ENCODE measurements around the gene DHCR24.
A peak's percentile ranks its signal among the peaks of the same experiment; 100 is the strongest.

The DHCR24 gene

GRCh38 chr1:54874079-54874830, 12.7 kb downstream of the DHCR24 start:
- H3K9ac ChIP-seq (ENCODE audit: low read length) = no peak overlapping the region
- H3K27ac ChIP-seq (ENCODE audit: low read depth, low read length) = no peak overlapping the region
- H3K36me3 ChIP-seq (ENCODE audit: control insufficient read depth, insufficient read depth, low read length) = peaks cover 93% of the 10 kb centered on the region
- H3K4me1 ChIP-seq (ENCODE audit: control insufficient read depth, insufficient read depth, low read length) = peaks cover 4% of the 10 kb centered on the region
- H3K4me3 ChIP-seq (ENCODE audit: low read depth, low read length) = no peak overlapping the region
- no peaks in the 10 kb centered on the region for H3K9me3 ChIP-seq (ENCODE audit: control insufficient read depth, insufficient read depth, low read depth, low read length)
- no peaks in the 10 kb centered on the region for H3K27me3 ChIP-seq (ENCODE audit: control insufficient read depth, insufficient read depth, low read length)

- H3K4me1 ChIP-seq (ENCODE audit: control insufficient read depth, insufficient read depth, low read length) = peaks cover 4% of the 10 kb centered on the region
- no peaks in the 10 kb centered on the region for H3K27me3 ChIP-seq (ENCODE audit: control insufficient read depth, insufficient read depth, low read length)
- no peak overlapping the region for H3K27ac ChIP-seq (ENCODE audit: low read depth, low read length)
- H3K4me3 ChIP-seq (ENCODE audit: low read depth, low read length) = no peak overlapping the region
- no peaks in the 10 kb centered on the region for H3K9me3 ChIP-seq (ENCODE audit: control insufficient read depth, insufficient read depth, low read depth, low read length)
- H3K36me3 ChIP-seq (ENCODE audit: control insufficient read depth, insufficient read depth, low read length) = peaks cover 96% of the 10 kb centered on the region
- no peak overlapping the region for H3K9ac ChIP-seq (ENCODE audit: low read length)
Observed at GRCh38 chr1:54872036-54872331, 15.0 kb downstream of the DHCR24 start.

- Histone ChIP-seq H3K36me3 (ENCODE audit: control insufficient read depth, insufficient read depth, low read length) (peaks cover 96% of the 10 kb centered on the region), H3K4me1 (ENCODE audit: control insufficient read depth, insufficient read depth, low read length) (no peaks in the 10 kb centered on the region), H3K27ac (ENCODE audit: low read depth, low read length) (no peak overlapping the region), H3K4me3 (ENCODE audit: low read depth, low read length) (no peak overlapping the region), H3K27me3 (ENCODE audit: control insufficient read depth, insufficient read depth, low read length) (no peaks in the 10 kb centered on the region), H3K9ac (ENCODE audit: low read length) (no peak overlapping the region), H3K9me3 (ENCODE audit: control insufficient read depth, insufficient read depth, low read depth, low read length) (no peaks in the 10 kb centered on the region)
Observed at GRCh38 chr1:54871275-54872035, 15.5 kb downstream of the DHCR24 start.

GRCh38 chr1:54870869-54871268, 16.1 kb downstream of the DHCR24 start:
- H3K4me3 ChIP-seq (ENCODE audit: low read depth, low read length) = no peak overlapping the region
- H3K9ac ChIP-seq (ENCODE audit: low read length) = no peak overlapping the region
- no peaks in the 10 kb centered on the region for H3K9me3 ChIP-seq (ENCODE audit: control insufficient read depth, insufficient read depth, low read depth, low read length)
- no peaks in the 10 kb centered on the region for H3K4me1 ChIP-seq (ENCODE audit: control insufficient read depth, insufficient read depth, low read length)
- peaks cover 97% of the 10 kb centered on the region for H3K36me3 ChIP-seq (ENCODE audit: control insufficient read depth, insufficient read depth, low read length)
- H3K27ac ChIP-seq (ENCODE audit: low read depth, low read length) = no peak overlapping the region
- no peaks in the 10 kb centered on the region for H3K27me3 ChIP-seq (ENCODE audit: control insufficient read depth, insufficient read depth, low read length)

- Histone ChIP-seq H3K27ac (ENCODE audit: low read depth, low read length) (no peak overlapping the region), H3K4me3 (ENCODE audit: low read depth, low read length) (no peak overlapping the region), H3K4me1 (ENCODE audit: control insufficient read depth, insufficient read depth, low read length) (no peaks in the 10 kb centered on the region), H3K27me3 (ENCODE audit: control insufficient read depth, insufficient read depth, low read length) (no peaks in the 10 kb centered on the region), H3K9ac (ENCODE audit: low read length) (no peak overlapping the region), H3K9me3 (ENCODE audit: control insufficient read depth, insufficient read depth, low read depth, low read length) (no peaks in the 10 kb centered on the region), H3K36me3 (ENCODE audit: control insufficient read depth, insufficient read depth, low read length) (peaks cover 97% of the 10 kb centered on the region)
Observed at GRCh38 chr1:54869173-54869851, 17.7 kb downstream of the DHCR24 start.

- no peak overlapping the region for H3K27ac ChIP-seq (ENCODE audit: low read depth, low read length)
- H3K36me3 ChIP-seq (ENCODE audit: control insufficient read depth, insufficient read depth, low read length) = peaks cover 97% of the 10 kb centered on the region
- H3K9me3 ChIP-seq (ENCODE audit: control insufficient read depth, insufficient read depth, low read depth, low read length) = no peaks in the 10 kb centered on the region
- H3K4me3 ChIP-seq (ENCODE audit: low read depth, low read length) = no peak overlapping the region
- no peak overlapping the region for H3K9ac ChIP-seq (ENCODE audit: low read length)
- no peaks in the 10 kb centered on the region for H3K27me3 ChIP-seq (ENCODE audit: control insufficient read depth, insufficient read depth, low read length)
- H3K4me1 ChIP-seq (ENCODE audit: control insufficient read depth, insufficient read depth, low read length) = no peaks in the 10 kb centered on the region
Observed at GRCh38 chr1:54867717-54868057, 19.3 kb downstream of the DHCR24 start.

GRCh38 chr1:54866801-54867716, 19.9 kb downstream of the DHCR24 start:
- Histone ChIP-seq H3K4me3 (ENCODE audit: low read depth, low read length) (no peak overlapping the region), H3K9ac (ENCODE audit: low read length) (no peak overlapping the region), H3K4me1 (ENCODE audit: control insufficient read depth, insufficient read depth, low read length) (no peaks in the 10 kb centered on the region; the same call in 1 of the 2 replicates), H3K9me3 (ENCODE audit: control insufficient read depth, insufficient read depth, low read depth, low read length) (no peaks in the 10 kb centered on the region), H3K36me3 (ENCODE audit: control insufficient read depth, insufficient read depth, low read length) (peaks cover 97% of the 10 kb centered on the region), H3K27me3 (ENCODE audit: control insufficient read depth, insufficient read depth, low read length) (no peaks in the 10 kb centered on the region), H3K27ac (ENCODE audit: low read depth, low read length) (0 out of 2 replicates have a peak overlapping the region, but pooled peaks have one; percentile 40)

GRCh38 chr1:54865238-54866073, 21.5 kb downstream of the DHCR24 start:
- no peaks in the 10 kb centered on the region for H3K27me3 ChIP-seq (ENCODE audit: control insufficient read depth, insufficient read depth, low read length)
- H3K9me3 ChIP-seq (ENCODE audit: control insufficient read depth, insufficient read depth, low read depth, low read length) = no peaks in the 10 kb centered on the region
- H3K9ac ChIP-seq (ENCODE audit: low read length) = no peak overlapping the region
- H3K4me3 ChIP-seq (ENCODE audit: low read depth, low read length) = no peak overlapping the region
- H3K36me3 ChIP-seq (ENCODE audit: control insufficient read depth, insufficient read depth, low read length) = peaks cover 95% of the 10 kb centered on the region
- no peak overlapping the region for H3K27ac ChIP-seq (ENCODE audit: low read depth, low read length)
- H3K4me1 ChIP-seq (ENCODE audit: control insufficient read depth, insufficient read depth, low read length) = peaks cover 7% of the 10 kb centered on the region; the same call in 1 of the 2 replicates

- H3K4me1 ChIP-seq (ENCODE audit: control insufficient read depth, insufficient read depth, low read length) = peaks cover 7% of the 10 kb centered on the region; the same call in 1 of the 2 replicates
- no peak overlapping the region for H3K4me3 ChIP-seq (ENCODE audit: low read depth, low read length)
- peaks cover 95% of the 10 kb centered on the region for H3K36me3 ChIP-seq (ENCODE audit: control insufficient read depth, insufficient read depth, low read length)
- H3K27me3 ChIP-seq (ENCODE audit: control insufficient read depth, insufficient read depth, low read length) = no peaks in the 10 kb centered on the region
- no peaks in the 10 kb centered on the region for H3K9me3 ChIP-seq (ENCODE audit: control insufficient read depth, insufficient read depth, low read depth, low read length)
- no peak overlapping the region for H3K27ac ChIP-seq (ENCODE audit: low read depth, low read length)
- H3K9ac ChIP-seq (ENCODE audit: low read length) = no peak overlapping the region
Observed at GRCh38 chr1:54864460-54865208, 22.4 kb downstream of the DHCR24 start.

Data from HUES6 (cell line).